ENCODE measurements around the gene ASF1A.

Gene ASF1A

GRCh38 chr6:118912646-118913045, 18.7 kb downstream of the ASF1A start:
- no peaks in the 10 kb centered on the region for H3K4me1 Mint-ChIP-seq
- H3K4me3 Mint-ChIP-seq, result no peak overlapping the region
- DNase-seq (no peak), ATAC-seq (replicated peaks) (no peak)
- H3K27me3 Mint-ChIP-seq, result no peaks in the 10 kb centered on the region
- no peak overlapping the region for H3K27ac Mint-ChIP-seq
- peaks cover 25 to 45% of the 10 kb centered on the region in 2 donors for H3K36me3 Mint-ChIP-seq
- H3K9me3 Mint-ChIP-seq, result no peaks in the 10 kb centered on the region

- no peaks in the 10 kb centered on the region for H3K4me1 Mint-ChIP-seq
- H3K27ac Mint-ChIP-seq, result no peak overlapping the region
- no peaks in the 10 kb centered on the region for H3K27me3 Mint-ChIP-seq
- ATAC-seq (replicated peaks), result no peak
- no peak overlapping the region for H3K4me3 Mint-ChIP-seq
- H3K9me3 Mint-ChIP-seq, result no peaks in the 10 kb centered on the region
- H3K36me3 Mint-ChIP-seq, result peaks cover 26 to 49% of the 10 kb centered on the region in 2 donors
- DNase-seq, result no peak
Measured at GRCh38 chr6:118913161-118913560, 19.2 kb downstream of the ASF1A start.

- no peak for ATAC-seq (replicated peaks)
- no peaks in the 10 kb centered on the region for H3K27me3 Mint-ChIP-seq
- H3K9me3 Mint-ChIP-seq, result no peaks in the 10 kb centered on the region
- H3K4me3 Mint-ChIP-seq, result no peak overlapping the region
- no peaks in the 10 kb centered on the region for H3K4me1 Mint-ChIP-seq
- H3K27ac Mint-ChIP-seq, result no peak overlapping the region
- no peak for DNase-seq
- peaks cover 26 to 52% of the 10 kb centered on the region in 2 donors for H3K36me3 Mint-ChIP-seq
Measured at GRCh38 chr6:118914598-118914997, 20.6 kb downstream of the ASF1A start.

- no peak overlapping the region for H3K4me3 Mint-ChIP-seq
- no peaks in the 10 kb centered on the region for H3K4me1 Mint-ChIP-seq
- no peaks in the 10 kb centered on the region for H3K9me3 Mint-ChIP-seq
- ATAC-seq (replicated peaks) (no peak), DNase-seq (no peak)
- no peaks in the 10 kb centered on the region for H3K27me3 Mint-ChIP-seq
- H3K36me3 Mint-ChIP-seq, result peaks cover 37 to 62% of the 10 kb centered on the region in 2 donors
- H3K27ac Mint-ChIP-seq, result no peak overlapping the region
Measured at GRCh38 chr6:118917546-118918328, 23.8 kb downstream of the ASF1A start.

GRCh38 chr6:118918329-118918725, 24.4 kb downstream of the ASF1A start:
- no peak for ATAC-seq (replicated peaks)
- DNase-seq, result no peak
- Mint-ChIP-seq H3K27me3 (no peaks in the 10 kb centered on the region), H3K9me3 (no peaks in the 10 kb centered on the region), H3K36me3 (peaks cover 39 to 57% of the 10 kb centered on the region in 2 donors), H3K4me1 (no peaks in the 10 kb centered on the region), H3K4me3 (no peak overlapping the region), H3K27ac (no peak overlapping the region)

DNA sequence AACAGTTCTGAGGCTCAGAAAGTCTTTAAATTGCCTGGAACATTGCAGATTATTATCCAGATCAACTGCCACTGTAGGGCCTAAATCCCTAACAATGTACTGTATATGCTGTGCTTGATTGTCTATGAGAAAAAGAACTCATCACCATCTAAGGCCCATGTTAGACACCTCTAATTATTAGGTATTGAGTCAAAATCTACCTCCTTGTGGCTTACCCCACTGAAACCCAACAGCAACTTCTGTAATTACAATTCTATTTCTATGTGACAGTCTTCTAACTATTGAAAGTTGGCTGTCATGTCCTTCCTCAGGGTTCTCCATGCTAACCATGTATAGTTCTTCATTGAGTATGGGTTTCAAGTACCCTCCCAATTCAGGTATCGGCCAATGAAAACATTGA, 27.1 kb downstream of the ASF1A start:
- Mint-ChIP-seq H3K9me3 (no peaks in the 10 kb centered on the region), H3K4me1 (no peaks in the 10 kb centered on the region), H3K27me3 (no peaks in the 10 kb centered on the region), H3K36me3 (peaks cover 34 to 59% of the 10 kb centered on the region in 2 donors), H3K4me3 (no peak overlapping the region), H3K27ac (no peak overlapping the region)
- DNase-seq (no peak), ATAC-seq (replicated peaks) (no peak)

- Mint-ChIP-seq H3K4me1 (no peaks in the 10 kb centered on the region), H3K27ac (no peak overlapping the region), H3K4me3 (no peak overlapping the region), H3K27me3 (no peaks in the 10 kb centered on the region), H3K9me3 (no peaks in the 10 kb centered on the region), H3K36me3 (peaks cover 38 to 53% of the 10 kb centered on the region in 2 donors)
- DNase-seq (no peak), ATAC-seq (replicated peaks) (no peak)
Measured at GRCh38 chr6:118923035-118923434, 29.1 kb downstream of the ASF1A start.

DNA sequence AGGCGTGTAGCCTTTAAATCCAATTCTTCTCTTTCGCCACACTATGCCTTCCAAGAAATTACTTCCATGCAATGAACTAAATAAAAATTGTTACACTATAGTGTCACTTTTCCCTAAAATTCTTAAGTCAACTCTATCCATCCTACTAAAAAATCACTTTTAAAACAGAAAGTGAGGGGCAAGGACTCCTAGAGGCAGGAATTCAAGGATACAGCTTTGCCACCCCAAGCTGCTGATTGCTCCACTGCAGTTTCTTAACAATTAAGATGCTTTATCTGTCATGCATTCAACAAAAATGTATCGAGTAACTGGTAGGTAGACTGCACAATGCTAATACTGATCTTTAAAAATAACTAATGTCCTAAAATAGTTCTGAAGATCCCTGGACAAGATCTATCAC, 36.7 kb downstream of the ASF1A start:
- ATAC-seq (replicated peaks), result no peak
- Mint-ChIP-seq H3K27me3 (no peaks in the 10 kb centered on the region), H3K36me3 (peaks cover 21 to 23% of the 10 kb centered on the region in 2 donors), H3K4me1 (peaks cover 3 to 15% of the 10 kb centered on the region in 2 donors), H3K27ac (no peak overlapping the region), H3K9me3 (no peaks in the 10 kb centered on the region), H3K4me3 (no peak overlapping the region)
- no peak for DNase-seq

GRCh38 chr6:118931436-118931835, 37.5 kb downstream of the ASF1A start:
- Mint-ChIP-seq H3K4me1 (peaks cover 7 to 22% of the 10 kb centered on the region in 2 donors), H3K27me3 (no peaks in the 10 kb centered on the region), H3K4me3 (no peak overlapping the region), H3K27ac (no peak overlapping the region), H3K9me3 (no peaks in the 10 kb centered on the region), H3K36me3 (peaks cover 19 to 23% of the 10 kb centered on the region in 2 donors)
- ATAC-seq (replicated peaks), result no peak
- DNase-seq, result no peak

DNA sequence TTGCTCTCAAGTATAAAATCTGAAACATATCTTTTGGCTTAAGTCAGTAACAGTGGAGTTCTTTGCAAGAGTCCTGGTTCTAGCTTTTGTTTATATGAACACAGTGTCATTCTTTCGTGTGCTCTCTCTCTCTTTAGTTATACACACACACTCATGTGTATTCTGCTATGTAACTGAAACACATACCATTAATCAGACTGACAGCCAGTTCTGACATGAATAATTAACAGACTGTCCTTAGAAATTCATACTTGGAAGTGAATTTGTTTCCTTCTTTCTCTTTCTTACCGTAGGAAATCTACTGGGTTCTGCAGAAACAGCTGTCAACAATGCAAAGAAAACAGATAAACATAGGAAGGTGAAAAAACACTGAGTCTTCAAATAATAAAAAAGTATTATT, 38.5 kb downstream of the ASF1A start:
- peaks cover 10 to 31% of the 10 kb centered on the region in 2 donors for H3K4me1 Mint-ChIP-seq
- H3K4me3 Mint-ChIP-seq, result no peak overlapping the region
- no peak for ATAC-seq (replicated peaks)
- no peaks in the 10 kb centered on the region for H3K27me3 Mint-ChIP-seq
- no peak for DNase-seq
- no peak overlapping the region for H3K27ac Mint-ChIP-seq
- H3K36me3 Mint-ChIP-seq, result peaks cover 20 to 29% of the 10 kb centered on the region in 2 donors
- peaks cover 0 to 3% of the 10 kb centered on the region in 2 donors for H3K9me3 Mint-ChIP-seq

GRCh38 chr6:118933855-118934460, 40.0 kb downstream of the ASF1A start:
- Mint-ChIP-seq H3K9me3 (peaks cover 0 to 3% of the 10 kb centered on the region in 2 donors), H3K27ac (peak overlapping the region; percentile 59), H3K4me3 (peak overlapping the region; percentile 93 to 96), H3K36me3 (peaks cover 24 to 33% of the 10 kb centered on the region in 2 donors), H3K27me3 (no peaks in the 10 kb centered on the region), H3K4me1 (peaks cover 10 to 32% of the 10 kb centered on the region in 2 donors)
- ATAC-seq (replicated peaks) (no peak), DNase-seq (no peak)

- Mint-ChIP-seq H3K27me3 (no peaks in the 10 kb centered on the region), H3K36me3 (peaks cover 24 to 37% of the 10 kb centered on the region in 2 donors), H3K9me3 (peaks cover 0 to 3% of the 10 kb centered on the region in 2 donors), H3K4me3 (peak within 1 kb of the TSS; percentile 93 to 96), H3K27ac (peak within 1 kb of the TSS; percentile 98), H3K4me1 (peaks cover 10 to 39% of the 10 kb centered on the region in 2 donors)
- peak; percentile 97 to 98 for ATAC-seq (replicated peaks)
- DNase-seq, result peak; percentile 88
Measured at GRCh38 chr6:118934461-118935330, 40.7 kb downstream of the ASF1A start, which contains the start of gene MCM9. TSS of gene MCM9 (minus strand) at chr6:118935159. CDS start at chr6:118931723, 3,436 bp downstream.

GRCh38 chr6:118935331-118935668, 41.3 kb downstream of the ASF1A start:
- Mint-ChIP-seq H3K27me3 (no peaks in the 10 kb centered on the region), H3K4me3 (peak overlapping the region; percentile 93 to 96), H3K36me3 (peaks cover 24 to 38% of the 10 kb centered on the region in 2 donors), H3K9me3 (peaks cover 0 to 3% of the 10 kb centered on the region in 2 donors), H3K27ac (peak overlapping the region; percentile 98), H3K4me1 (peaks cover 12 to 42% of the 10 kb centered on the region in 2 donors)
- no peak for DNase-seq
- ATAC-seq (replicated peaks), result no peak

DNA sequence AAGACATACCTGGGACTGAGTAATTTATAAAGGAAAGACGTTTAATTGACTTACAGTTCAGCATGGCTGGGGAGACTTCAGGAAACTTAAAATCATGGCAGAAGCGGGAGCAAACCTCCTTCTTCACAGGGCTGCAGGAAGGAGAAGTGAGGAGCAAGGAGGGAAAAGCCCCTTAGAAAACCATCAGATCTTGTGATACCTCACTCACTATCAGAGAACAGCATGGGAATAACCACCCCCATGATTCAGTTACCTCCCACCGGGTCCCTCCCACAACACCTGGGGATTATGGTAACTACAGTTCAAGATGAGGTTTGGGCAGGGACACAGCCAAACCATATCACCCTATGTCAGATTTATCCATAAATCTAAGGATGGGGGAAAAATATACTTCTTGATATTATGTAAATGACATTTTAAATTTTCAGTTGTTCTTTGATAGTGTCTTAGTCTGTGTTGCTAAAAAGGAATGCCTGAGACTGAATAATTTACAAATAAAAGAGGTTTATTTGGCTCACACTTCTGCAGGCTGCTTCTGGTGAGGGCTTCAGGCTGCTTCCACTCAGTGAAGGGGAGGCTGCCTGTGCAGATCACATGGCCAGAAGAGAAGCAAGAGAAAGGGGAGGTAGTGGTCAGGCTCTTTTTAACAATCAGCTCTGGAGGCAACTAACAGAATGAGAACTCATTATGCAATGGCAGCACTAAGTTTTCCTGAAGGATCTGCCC, 42.2 kb downstream of the ASF1A start:
- H3K9me3 Mint-ChIP-seq, result peaks cover 0 to 3% of the 10 kb centered on the region in 2 donors
- peak overlapping the region; percentile 93 to 96 for H3K4me3 Mint-ChIP-seq
- peaks cover 17 to 50% of the 10 kb centered on the region in 2 donors for H3K4me1 Mint-ChIP-seq
- ATAC-seq (replicated peaks) (no peak), DNase-seq (no peak)
- H3K27me3 Mint-ChIP-seq, result no peaks in the 10 kb centered on the region
- peak overlapping the region; percentile 39 for H3K27ac Mint-ChIP-seq
- H3K36me3 Mint-ChIP-seq, result peaks cover 19 to 39% of the 10 kb centered on the region in 2 donors
